Upper lobe of left lung (tissue), 4 donors: Measurements from ENCODE around the gene DYNC2H1.

Source experiments
- CTCF ChIP-seq, 6 experiments: fragments of 450-650 bp in 4 of 6; fragments of 200-600 bp in 2 of 6; sonication (generic) in 2 of 6; IDR thresholded peaks; one replicate each; pipeline ENCODE4 v1.5.1; 2016 to 2019; ENCODE audit warnings: antibody characterized with exemption in 6 of 6
- EP300 ChIP-seq, 4 donors: sonication (generic); formaldehyde crosslinking; IDR thresholded peaks; one replicate each; pipeline ENCODE4 v1.5.1; 2017; ENCODE audit warnings: antibody characterized with exemption in 4 of 4, control low read depth in 2 of 4
- POLR2A ChIP-seq, 4 donors: fragments of 450-650 bp; IDR thresholded peaks; one replicate each; pipeline ENCODE4 v1.5.1; 2016 to 2017; ENCODE audit warnings: antibody characterized with exemption in 4 of 4, mild to moderate bottlenecking in 2 of 4

DNA sequence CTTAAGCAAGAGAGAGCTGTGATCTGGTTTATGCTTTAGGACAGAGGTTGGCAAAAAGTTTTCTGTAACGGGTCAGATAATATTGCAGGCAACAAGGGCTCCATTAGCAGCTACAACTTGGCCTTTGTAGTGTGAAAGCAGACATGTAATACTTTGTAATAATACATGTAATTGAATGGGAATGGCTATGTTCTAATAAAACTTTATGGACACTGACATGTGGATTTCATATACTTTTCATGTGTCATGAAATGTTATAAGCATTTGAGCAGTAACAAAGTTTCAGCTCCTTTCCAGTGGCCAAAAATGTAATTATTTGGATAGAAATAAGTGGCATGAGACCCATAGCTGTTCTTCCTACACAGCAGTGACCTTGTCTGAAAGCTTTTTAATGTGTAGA lies 3.1 kb downstream of the DYNC2H1 start:
- TF ChIP-seq CTCF (IDR thresholded peaks at IDR 0.05) (no peak), POLR2A (IDR thresholded peaks at IDR 0.05) (no peak), EP300 (IDR thresholded peaks at IDR 0.05) (no peak)
